Hepatocyte (in vitro differentiated cells): Measurements from ENCODE around the gene KRT76. TPM values are rescaled to one million over a fixed set of nuclear protein-coding genes. Genes with fewer than 3 reads are reported as not detected.

ENCODE experiments used
- DNase-seq: peaks from one replicate; pipeline ENCODE4 v3.0.0-alpha.2; 2016; ENCODE audit warnings: low spot score
- H2AFZ ChIP-seq: fragments of 200-600 bp; sonication (generic); 2 replicates; pipeline ENCODE4 v1.6.0; 2016; ENCODE audit warnings: antibody characterized with exemption, mild to moderate bottlenecking
- H3K27ac ChIP-seq: fragments of 200-600 bp; sonication (generic); 2 replicates; pipeline ENCODE4 v1.5.1; 2016; ENCODE audit warnings: mild to moderate bottlenecking
- H3K27me3 ChIP-seq: fragments of 200-600 bp; sonication (generic); 2 replicates; pipeline ENCODE4 v1.6.1; 2016
- H3K36me3 ChIP-seq: fragments of 200-600 bp; sonication (generic); replicated peaks from 2 replicates; pipeline ENCODE4 v1.5.1; 2016; ENCODE audit warnings: low read depth; ENCODE audit not compliant: insufficient read depth
- H3K4me1 ChIP-seq: fragments of 200-600 bp; sonication (generic); 2 replicates; pipeline ENCODE4 v1.5.1; 2016; ENCODE audit warnings: mild to moderate bottlenecking, moderate library complexity; ENCODE audit not compliant: insufficient read depth
- H3K4me2 ChIP-seq: fragments of 200-600 bp; sonication (generic); 2 replicates; pipeline ENCODE4 v1.6.0; 2016
- H3K4me3 ChIP-seq: fragments of 200-600 bp; sonication (generic); 2 replicates; pipeline ENCODE4 v1.5.1; 2016; ENCODE audit warnings: mild to moderate bottlenecking
- H3K79me2 ChIP-seq: fragments of 200-600 bp; sonication (generic); 2 replicates; pipeline ENCODE4 v1.6.0; 2017; ENCODE audit warnings: mild to moderate bottlenecking
- H3K9me2 ChIP-seq: fragments of 200-600 bp; sonication (generic); replicated peaks from 2 replicates; pipeline ENCODE4 v1.6.0; 2017; ENCODE audit warnings: mild to moderate bottlenecking; ENCODE audit not compliant: insufficient read depth
- H3K9me3 ChIP-seq: fragments of 200-600 bp; sonication (generic); 2 replicates; pipeline ENCODE4 v1.5.1; 2016; ENCODE audit warnings: low read depth, mild to moderate bottlenecking
- H4K20me1 ChIP-seq: fragments of 200-600 bp; sonication (generic); 2 replicates; pipeline ENCODE4 v1.6.0; 2016; ENCODE audit warnings: mild to moderate bottlenecking; ENCODE audit not compliant: insufficient read depth, poor library complexity, severe bottlenecking
- CTCF ChIP-seq: fragments of 200-600 bp; sonication (generic); IDR thresholded peaks from 2 replicates; pipeline ENCODE4 v1.5.1; 2016; ENCODE audit warnings: antibody characterized with exemption, mild to moderate bottlenecking; ENCODE audit not compliant: poor library complexity
- EZH2 ChIP-seq: fragments of 200-600 bp; sonication (generic); IDR thresholded peaks from 2 replicates; pipeline ENCODE4 v1.6.1; 2016; ENCODE audit warnings: antibody characterized with exemption, mild to moderate bottlenecking, borderline replicate concordance
- EZH2phosphoT487 ChIP-seq: fragments of 200-600 bp; sonication (generic); IDR thresholded peaks from one replicate; pipeline ENCODE4 v1.6.1; 2018; ENCODE audit warnings: antibody characterized with exemption, mild to moderate bottlenecking, low read depth, moderate library complexity; ENCODE audit not compliant: unreplicated experiment, severe bottlenecking
- WGBS: methylation state at CpG from one replicate; pipeline ENCODE4 v1.1.6; 2016; ENCODE audit warnings: low lambda C conversion rate; ENCODE audit errors: missing lambda C conversion rate; 5-methylcytosine and 5-hydroxymethylcytosine counted together
- polyA plus RNA-seq: library from polyadenylated mRNA; unstranded; fragments of >200 nt; fragmentation: Nextera tagmentation; extraction: Ambion mirVana; gene quantifications from 2 replicates; pipeline ENCODE4 v1.2.1, GENCODE V29; 2016
- total RNA-seq: library from RNA; depleted of rRNA; stranded (reverse); fragments of >200 nt; gene quantifications from 2 replicates; pipeline ENCODE4 v1.2.3, GENCODE V29; 2014

The KRT76 gene
- total and polyA plus RNA-seq, 2 experiments from 2014 or later: not detected

- WGBS: 70% methylated on average over 4 of the region's 4 CpGs
- H2AFZ ChIP-seq: no peak overlapping the region
These were observed 34.9 kb upstream of the KRT76 start for GRCh38 chr12:52812073-52812400.

GRCh38 chr12:52811191-52812072 is 34.3 kb upstream of the KRT76 start:
- DNase-seq: no peak
- H3K36me3 ChIP-seq: no peaks in the 10 kb centered on the region
- no peak overlapping the region for H3K4me3 ChIP-seq
- H3K4me2 ChIP-seq: no peak overlapping the region
- TF ChIP-seq EZH2phosphoT487: no peak
- TF ChIP-seq EZH2: no peak
- no peak for TF ChIP-seq CTCF
- H2AFZ ChIP-seq: no peak overlapping the region
- no peak overlapping the region for H3K27ac ChIP-seq
- no peaks in the 10 kb centered on the region for H3K79me2 ChIP-seq
- whole genome bisulfite sequencing: 82% methylated on average over 9 of the region's 9 CpGs
- peaks cover 19% of the 10 kb centered on the region for H3K27me3 ChIP-seq
- no peaks in the 10 kb centered on the region for H4K20me1 ChIP-seq
- H3K9me3 ChIP-seq: no peaks in the 10 kb centered on the region
- H3K4me1 ChIP-seq: peaks cover 13% of the 10 kb centered on the region
- H3K9me2 ChIP-seq: no peaks in the 10 kb centered on the region

More at GRCh38 chr12:52812073-52812400, 34.9 kb upstream of the KRT76 start:
- Histone ChIP-seq H3K79me2 (no peaks in the 10 kb centered on the region), H3K36me3 (no peaks in the 10 kb centered on the region), H4K20me1 (no peaks in the 10 kb centered on the region), H3K27me3 (peaks cover 19% of the 10 kb centered on the region), H3K27ac (no peak overlapping the region), H3K4me2 (no peak overlapping the region), H3K4me3 (no peak overlapping the region), H3K9me2 (no peaks in the 10 kb centered on the region), H3K9me3 (no peaks in the 10 kb centered on the region), H3K4me1 (peaks cover 13% of the 10 kb centered on the region)
- TF ChIP-seq EZH2phosphoT487 (no peak), CTCF (no peak), EZH2 (no peak)
- no peak for DNase-seq

- peaks cover 19% of the 10 kb centered on the region for H3K27me3 ChIP-seq
- H3K4me3 ChIP-seq: no peak overlapping the region
- H3K9me2 ChIP-seq: no peaks in the 10 kb centered on the region
- no peaks in the 10 kb centered on the region for H3K36me3 ChIP-seq
- no peak for TF ChIP-seq CTCF
- no peak for TF ChIP-seq EZH2
- no peak for TF ChIP-seq EZH2phosphoT487
- no peak overlapping the region for H2AFZ ChIP-seq
- no peaks in the 10 kb centered on the region for H3K79me2 ChIP-seq
- no peaks in the 10 kb centered on the region for H4K20me1 ChIP-seq
- H3K27ac ChIP-seq: no peak overlapping the region
- H3K4me2 ChIP-seq: no peak overlapping the region
- no peak for DNase-seq
- H3K4me1 ChIP-seq: peaks cover 13% of the 10 kb centered on the region
- H3K9me3 ChIP-seq: no peaks in the 10 kb centered on the region
- 71% methylated on average over 5 of the region's 5 CpGs for WGBS
These were observed 33.4 kb upstream of the KRT76 start for GRCh38 chr12:52810554-52810953.
